Ishikawa (cell line): ENCODE results near the gene RFTN2.

Source experiments
- CEBPB ChIP-seq: IDR thresholded peaks from 2 replicates; pipeline ENCODE4 v1.6.1; 2012
- CREB1 ChIP-seq: IDR thresholded peaks from 2 replicates; pipeline ENCODE4 v1.6.1; 2012; ENCODE audit warnings: low read depth
- EP300 ChIP-seq: IDR thresholded peaks from 2 replicates; pipeline ENCODE4 v1.6.1; 2012; ENCODE audit warnings: borderline replicate concordance
- FOXM1 ChIP-seq: IDR thresholded peaks from 2 replicates; pipeline ENCODE4 v1.6.1; 2012; ENCODE audit warnings: low read depth, borderline replicate concordance
- MAX ChIP-seq: IDR thresholded peaks from 2 replicates; pipeline ENCODE4 v1.6.1; 2012
- NFIC ChIP-seq: IDR thresholded peaks from 2 replicates; pipeline ENCODE4 v1.6.1; 2012
- REST ChIP-seq: IDR thresholded peaks from 2 replicates; pipeline ENCODE4 v1.6.1; 2012; ENCODE audit warnings: low read depth, mild to moderate bottlenecking
- TAF1 ChIP-seq: IDR thresholded peaks from 2 replicates; pipeline ENCODE4 v1.6.1; 2012; ENCODE audit warnings: low read depth, mild to moderate bottlenecking
- TCF12 ChIP-seq: IDR thresholded peaks from 2 replicates; pipeline ENCODE4 v1.6.1; 2012; ENCODE audit warnings: low read depth
- TEAD4 ChIP-seq: IDR thresholded peaks from 2 replicates; pipeline ENCODE4 v1.6.1; 2012
- USF1 ChIP-seq: IDR thresholded peaks from 2 replicates; pipeline ENCODE4 v1.6.1; 2012
- YY1 ChIP-seq: IDR thresholded peaks from 2 replicates; pipeline ENCODE4 v1.6.1; 2012; ENCODE audit warnings: low read depth
- ZBTB7A ChIP-seq: IDR thresholded peaks from 2 replicates; pipeline ENCODE4 v1.6.1; 2012; ENCODE audit warnings: low read depth

GRCh38 chr2:197548582-197548981, 126.8 kb downstream of the RFTN2 start:
- TF ChIP-seq CREB1 (no peak), TCF12 (no peak), TAF1 (no peak), NFIC (no peak), EP300 (no peak), USF1 (no peak), YY1 (no peak), TEAD4 (no peak), ZBTB7A (no peak), MAX (no peak), REST (no peak), CEBPB (no peak), FOXM1 (no peak)
